NCI-H2196 (cell line): ENCODE measurements around the gene PYGB.

ENCODE experiments used
- DNase-seq: peaks from one replicate; lab custom pipeline; 2025; ENCODE audit not compliant: unreplicated experiment; lab: John Stamatoyannopoulos, UW

Gene PYGB

GRCh38 chr20:25215521-25215920 is 32.4 kb upstream of the PYGB start:
- no peak for DNase-seq

- DNase-seq, result no peak
Measured at GRCh38 chr20:25216199-25216945, 31.5 kb upstream of the PYGB start.

- DNase-seq, result no peak
Measured at GRCh38 chr20:25217161-25218108, 30.4 kb upstream of the PYGB start.

GRCh38 chr20:25218109-25218486 is 29.8 kb upstream of the PYGB start:
- DNase-seq, result no peak

- no peak for DNase-seq
Measured at GRCh38 chr20:25218492-25218891, 29.4 kb upstream of the PYGB start.

GRCh38 chr20:25219365-25219764 is 28.5 kb upstream of the PYGB start:
- no peak for DNase-seq

- DNase-seq, result no peak
Measured at GRCh38 chr20:25220021-25220730, 27.7 kb upstream of the PYGB start.

- peak; percentile 55 for DNase-seq
Measured at GRCh38 chr20:25220810-25221591, 26.9 kb upstream of the PYGB start.

GRCh38 chr20:25221592-25222460 is 26.1 kb upstream of the PYGB start:
- no peak for DNase-seq

- DNase-seq, result no peak
Measured at GRCh38 chr20:25222461-25223178, 25.3 kb upstream of the PYGB start.

GRCh38 chr20:25223179-25223661 is 24.7 kb upstream of the PYGB start:
- peak; percentile 14 for DNase-seq

GRCh38 chr20:25223765-25224720 is 23.8 kb upstream of the PYGB start:
- no peak for DNase-seq

- DNase-seq, result no peak
Measured at GRCh38 chr20:25224941-25225340, 22.9 kb upstream of the PYGB start.

GRCh38 chr20:25225642-25226432 is 22.0 kb upstream of the PYGB start:
- DNase-seq, result no peak

- DNase-seq, result no peak
Measured at GRCh38 chr20:25226433-25227316, 21.2 kb upstream of the PYGB start.

GRCh38 chr20:25227317-25227831 is 20.5 kb upstream of the PYGB start:
- peak; percentile 24 for DNase-seq
